ENCODE measurements around the gene CPVL.

- no peak for TF ChIP-seq EZH2 (IDR thresholded peaks at IDR 0.05; ENCODE audit: borderline replicate concordance, low read depth, low read length, poor library complexity, severe bottlenecking)
- TF ChIP-seq, protein P1, sequence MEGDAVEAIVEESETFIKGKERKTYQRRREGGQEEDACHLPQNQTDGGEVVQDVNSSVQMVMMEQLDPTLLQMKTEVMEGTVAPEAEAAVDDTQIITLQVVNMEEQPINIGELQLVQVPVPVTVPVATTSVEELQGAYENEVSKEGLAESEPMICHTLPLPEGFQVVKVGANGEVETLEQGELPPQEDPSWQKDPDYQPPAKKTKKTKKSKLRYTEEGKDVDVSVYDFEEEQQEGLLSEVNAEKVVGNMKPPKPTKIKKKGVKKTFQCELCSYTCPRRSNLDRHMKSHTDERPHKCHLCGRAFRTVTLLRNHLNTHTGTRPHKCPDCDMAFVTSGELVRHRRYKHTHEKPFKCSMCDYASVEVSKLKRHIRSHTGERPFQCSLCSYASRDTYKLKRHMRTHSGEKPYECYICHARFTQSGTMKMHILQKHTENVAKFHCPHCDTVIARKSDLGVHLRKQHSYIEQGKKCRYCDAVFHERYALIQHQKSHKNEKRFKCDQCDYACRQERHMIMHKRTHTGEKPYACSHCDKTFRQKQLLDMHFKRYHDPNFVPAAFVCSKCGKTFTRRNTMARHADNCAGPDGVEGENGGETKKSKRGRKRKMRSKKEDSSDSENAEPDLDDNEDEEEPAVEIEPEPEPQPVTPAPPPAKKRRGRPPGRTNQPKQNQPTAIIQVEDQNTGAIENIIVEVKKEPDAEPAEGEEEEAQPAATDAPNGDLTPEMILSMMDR (conservative IDR thresholded peaks at IDR 0.05; ENCODE audit: low read depth, low read length) = no peak
Measured at GRCh38 chr7:29138588-29138987, 7.7 kb downstream of the CPVL start.
